ENCODE data around the gene PHF5A.

GRCh38 chr22:41481925-41482318, 13.4 kb upstream of the PHF5A start:
- TF ChIP-seq CTCF (IDR thresholded peaks at IDR 0.05; ENCODE audit: poor library complexity) (no peak), EZH2 (IDR thresholded peaks at IDR 0.05; ENCODE audit: borderline replicate concordance) (no peak), EZH2phosphoT487 (IDR thresholded peaks at IDR 0.05; ENCODE audit: low read depth, severe bottlenecking, unreplicated experiment) (no peak)

Data from hepatocyte (in vitro differentiated cells).